ENCODE results near the gene MPRIP.

MPRIP gene

DNA sequence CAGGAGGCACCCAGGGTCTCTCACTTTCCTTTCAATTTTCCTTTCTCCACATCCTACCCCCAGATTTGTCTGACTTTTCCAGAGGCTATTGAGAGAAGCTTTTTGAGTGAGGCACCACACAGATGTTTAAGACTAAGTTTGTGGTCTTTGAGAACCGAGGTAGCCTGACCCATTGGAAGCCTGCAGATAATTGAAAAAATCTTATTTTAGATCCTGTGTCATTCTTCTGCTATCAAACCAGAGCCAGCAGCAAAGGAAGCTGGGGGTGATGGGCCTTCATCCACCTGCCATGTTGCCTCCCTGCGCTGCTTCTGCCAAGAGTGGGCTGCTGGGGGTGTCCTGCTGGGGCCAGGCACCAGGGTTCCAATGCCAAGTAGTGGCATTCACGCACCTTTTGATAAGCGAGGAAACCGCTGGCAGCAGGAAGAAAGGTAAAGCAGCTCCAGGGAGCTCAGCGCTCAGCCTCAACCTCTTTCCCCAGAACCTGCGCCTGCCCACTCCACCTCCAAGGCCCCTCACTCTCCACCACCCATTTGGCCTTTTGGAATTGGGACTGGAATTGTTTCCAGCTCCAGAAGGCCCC is 55.6 kb downstream of the MPRIP start:
- WGBS: 92% methylated on average over 7 of the region's 7 CpGs
- Histone ChIP-seq H3K4me3 (ENCODE audit: low read length) (no peak overlapping the region), H3K4me1 (ENCODE audit: insufficient read depth, low read length) (peaks cover 46% of the 10 kb centered on the region), H3K9me3 (ENCODE audit: insufficient read depth, low read depth, low read length) (no peaks in the 10 kb centered on the region), H3K27ac (ENCODE audit: low read depth, low read length) (no peak overlapping the region), H3K9ac (ENCODE audit: low read depth, low read length) (no peak overlapping the region; the same call in 1 of the 2 replicates), H3K27me3 (ENCODE audit: insufficient read depth, low read length) (no peaks in the 10 kb centered on the region), H3K36me3 (ENCODE audit: insufficient read depth, low read length) (no peaks in the 10 kb centered on the region)

DNA sequence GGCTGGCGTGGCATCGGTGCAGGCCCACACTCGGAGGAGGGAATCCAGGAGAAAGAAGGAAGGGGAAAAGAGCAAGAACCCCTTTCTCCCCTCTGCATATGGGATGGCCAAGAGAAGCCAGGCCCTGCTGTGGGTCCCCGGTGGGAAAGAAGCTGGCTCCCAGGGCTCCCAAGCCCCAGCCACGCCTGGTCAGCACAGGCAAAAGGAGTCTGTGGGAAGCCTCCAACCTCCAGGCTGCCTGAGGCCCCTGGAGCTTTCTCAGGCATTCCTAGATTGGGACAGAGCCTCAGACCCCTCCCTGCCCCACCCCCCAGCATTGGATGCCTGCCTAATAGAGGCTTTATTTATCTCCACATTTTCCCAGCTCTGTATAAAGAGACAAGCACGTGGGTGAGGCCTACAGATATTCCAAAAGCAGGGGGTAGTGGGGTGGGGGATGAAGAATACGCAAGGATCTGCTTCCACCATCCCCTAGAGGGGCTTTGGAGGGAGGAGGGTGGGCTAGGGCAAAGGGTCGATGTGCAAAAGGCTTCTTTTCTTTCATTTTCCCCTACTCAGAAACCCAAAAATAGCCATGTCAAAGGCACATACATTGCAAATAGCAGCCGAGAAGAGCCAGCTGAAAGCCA is 56.4 kb downstream of the MPRIP start:
- H3K4me3 ChIP-seq (ENCODE audit: low read length): no peak overlapping the region
- 81% methylated on average over 9 of the region's 9 CpGs for WGBS
- no peak overlapping the region for H3K27ac ChIP-seq (ENCODE audit: low read depth, low read length)
- H3K4me1 ChIP-seq (ENCODE audit: insufficient read depth, low read length): peaks cover 44% of the 10 kb centered on the region
- H3K9me3 ChIP-seq (ENCODE audit: insufficient read depth, low read depth, low read length): no peaks in the 10 kb centered on the region
- no peaks in the 10 kb centered on the region for H3K27me3 ChIP-seq (ENCODE audit: insufficient read depth, low read length)
- no peaks in the 10 kb centered on the region for H3K36me3 ChIP-seq (ENCODE audit: insufficient read depth, low read length)
- H3K9ac ChIP-seq (ENCODE audit: low read depth, low read length): no peak overlapping the region; the same call in 1 of the 2 replicates

DNA sequence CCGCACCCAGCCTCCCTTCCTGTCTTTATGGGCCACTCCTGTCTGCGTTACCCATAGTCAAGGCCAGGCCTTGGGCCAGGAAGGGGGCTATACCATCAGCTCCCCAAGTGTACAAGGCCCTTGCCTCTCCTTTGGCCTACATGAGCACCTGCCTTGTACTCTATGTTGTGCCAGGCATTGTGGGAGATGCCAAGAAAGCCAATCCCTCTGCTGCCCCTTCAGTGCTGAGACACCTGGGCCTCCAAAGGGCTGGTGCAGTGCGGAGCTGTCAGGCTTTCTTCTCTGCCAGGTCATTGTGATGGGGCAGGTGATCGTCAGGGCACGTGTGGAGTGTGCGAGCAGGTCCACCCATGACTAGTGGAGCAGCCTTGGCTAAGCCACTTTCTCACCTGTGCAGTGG is 59.9 kb downstream of the MPRIP start:
- Histone ChIP-seq H3K4me3 (ENCODE audit: low read length) (no peak overlapping the region), H3K4me1 (ENCODE audit: insufficient read depth, low read length) (peaks cover 12% of the 10 kb centered on the region), H3K27me3 (ENCODE audit: insufficient read depth, low read length) (no peaks in the 10 kb centered on the region), H3K9me3 (ENCODE audit: insufficient read depth, low read depth, low read length) (no peaks in the 10 kb centered on the region), H3K9ac (ENCODE audit: low read depth, low read length) (no peak overlapping the region), H3K36me3 (ENCODE audit: insufficient read depth, low read length) (no peaks in the 10 kb centered on the region; the same call in 1 of the 2 replicates), H3K27ac (ENCODE audit: low read depth, low read length) (no peak overlapping the region)
- WGBS: 93% methylated on average over 6 of the region's 6 CpGs

DNA sequence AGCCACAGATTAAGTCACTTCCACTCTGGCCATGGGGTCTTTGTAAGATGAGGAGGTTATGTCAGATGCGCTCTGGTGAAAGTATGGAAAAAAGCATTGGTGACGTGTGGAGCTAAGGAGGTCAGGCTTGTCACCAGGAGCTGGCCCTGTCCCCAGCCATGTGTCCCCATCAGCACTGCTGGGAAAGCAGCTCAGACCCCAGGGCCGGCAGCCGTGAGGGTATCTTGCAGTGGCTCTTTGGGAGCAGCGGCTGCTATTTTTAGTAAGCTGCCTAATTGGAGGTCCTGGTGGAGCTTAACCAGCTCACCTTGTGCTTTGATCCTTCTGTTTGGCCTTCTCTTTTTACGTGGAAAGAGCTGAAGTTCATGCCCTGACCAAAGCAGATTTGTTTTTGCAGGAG is 60.9 kb downstream of the MPRIP start:
- Histone ChIP-seq H3K4me3 (ENCODE audit: low read length) (no peak overlapping the region), H3K36me3 (ENCODE audit: insufficient read depth, low read length) (no peaks in the 10 kb centered on the region; the same call in 1 of the 2 replicates), H3K27me3 (ENCODE audit: insufficient read depth, low read length) (no peaks in the 10 kb centered on the region), H3K9me3 (ENCODE audit: insufficient read depth, low read depth, low read length) (no peaks in the 10 kb centered on the region), H3K4me1 (ENCODE audit: insufficient read depth, low read length) (peaks cover 12% of the 10 kb centered on the region), H3K9ac (ENCODE audit: low read depth, low read length) (no peak overlapping the region), H3K27ac (ENCODE audit: low read depth, low read length) (no peak overlapping the region)
- 88% methylated on average over 6 of the region's 6 CpGs for WGBS

DNA sequence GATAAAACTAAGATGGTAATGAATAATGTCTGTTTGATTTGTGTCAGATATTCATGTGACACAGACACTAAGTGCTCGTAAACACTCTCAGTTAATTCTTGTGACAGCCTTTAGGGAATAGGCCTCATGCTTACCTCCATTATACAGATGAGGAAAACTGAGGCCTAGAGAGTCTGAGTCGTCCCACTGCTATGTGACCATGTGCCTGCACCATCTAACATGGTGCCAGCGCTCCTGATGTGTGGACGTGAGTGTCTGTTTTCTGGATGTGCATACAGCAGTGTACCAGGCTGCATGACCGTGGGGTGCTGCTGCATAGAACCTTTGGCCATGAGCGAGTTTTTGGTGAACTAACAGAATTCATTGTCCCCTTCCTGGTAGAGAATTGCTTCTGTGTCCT is 61.8 kb downstream of the MPRIP start:
- peaks cover 12% of the 10 kb centered on the region for H3K4me1 ChIP-seq (ENCODE audit: insufficient read depth, low read length)
- no peaks in the 10 kb centered on the region for H3K9me3 ChIP-seq (ENCODE audit: insufficient read depth, low read depth, low read length)
- WGBS: 94% methylated on average over 6 of the region's 6 CpGs
- H3K27ac ChIP-seq (ENCODE audit: low read depth, low read length): no peak overlapping the region
- H3K9ac ChIP-seq (ENCODE audit: low read depth, low read length): no peak overlapping the region
- no peaks in the 10 kb centered on the region for H3K27me3 ChIP-seq (ENCODE audit: insufficient read depth, low read length)
- no peak overlapping the region for H3K4me3 ChIP-seq (ENCODE audit: low read length)
- H3K36me3 ChIP-seq (ENCODE audit: insufficient read depth, low read length): no peaks in the 10 kb centered on the region; the same call in 1 of the 2 replicates

DNA sequence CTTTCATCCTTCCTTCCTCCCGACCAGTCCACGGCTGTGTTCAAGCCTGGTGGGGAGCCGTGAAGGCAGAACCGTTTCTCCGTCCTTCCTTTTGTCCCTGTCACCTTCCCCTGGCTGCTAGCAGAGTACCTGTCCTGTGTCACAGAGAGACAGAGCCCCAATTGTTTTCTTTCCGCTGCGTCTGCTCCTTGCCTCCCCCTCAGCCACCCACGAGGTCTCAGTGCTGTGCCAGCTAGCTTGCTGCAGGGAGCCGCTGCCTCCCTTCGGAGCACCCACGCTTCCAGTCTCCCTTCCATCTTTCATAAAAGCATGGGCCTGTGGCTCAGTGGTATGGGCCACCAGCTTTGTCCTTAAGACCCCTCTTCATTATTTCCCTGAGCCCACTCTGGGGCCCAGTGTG is 62.2 kb downstream of the MPRIP start:
- 93% methylated on average over 11 of the region's 11 CpGs for WGBS
- Histone ChIP-seq H3K9ac (ENCODE audit: low read depth, low read length) (no peak overlapping the region), H3K9me3 (ENCODE audit: insufficient read depth, low read depth, low read length) (no peaks in the 10 kb centered on the region), H3K4me3 (ENCODE audit: low read length) (no peak overlapping the region), H3K27ac (ENCODE audit: low read depth, low read length) (no peak overlapping the region), H3K4me1 (ENCODE audit: insufficient read depth, low read length) (peaks cover 11% of the 10 kb centered on the region), H3K27me3 (ENCODE audit: insufficient read depth, low read length) (no peaks in the 10 kb centered on the region), H3K36me3 (ENCODE audit: insufficient read depth, low read length) (no peaks in the 10 kb centered on the region; the same call in 1 of the 2 replicates)

DNA sequence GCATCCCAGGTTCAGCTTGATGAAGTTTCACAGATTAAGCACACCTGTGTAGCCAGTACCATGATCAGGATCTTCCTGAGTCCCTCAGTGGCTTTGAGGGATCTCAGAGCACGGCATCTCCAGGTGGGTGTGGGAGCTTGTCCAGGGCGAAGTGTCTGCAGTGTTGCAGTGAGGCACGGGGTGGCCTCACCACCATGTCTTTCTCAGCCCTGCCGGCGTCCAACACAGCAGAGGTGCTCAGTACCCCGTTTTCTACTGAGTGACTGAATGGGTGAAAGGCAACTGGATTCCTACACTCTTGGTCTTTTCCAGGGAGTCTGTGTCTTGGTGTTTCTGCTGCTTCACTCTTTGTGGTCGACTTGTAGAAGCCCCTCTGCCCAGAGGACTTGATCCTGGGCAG is 63.7 kb downstream of the MPRIP start:
- Histone ChIP-seq H3K4me1 (ENCODE audit: insufficient read depth, low read length) (peaks cover 11% of the 10 kb centered on the region), H3K27me3 (ENCODE audit: insufficient read depth, low read length) (no peaks in the 10 kb centered on the region), H3K4me3 (ENCODE audit: low read length) (no peak overlapping the region), H3K9ac (ENCODE audit: low read depth, low read length) (no peak overlapping the region), H3K9me3 (ENCODE audit: insufficient read depth, low read depth, low read length) (no peaks in the 10 kb centered on the region), H3K27ac (ENCODE audit: low read depth, low read length) (no peak overlapping the region), H3K36me3 (ENCODE audit: insufficient read depth, low read length) (no peaks in the 10 kb centered on the region; the same call in 1 of the 2 replicates)
- 96% methylated on average over 7 of the region's 7 CpGs for WGBS

DNA sequence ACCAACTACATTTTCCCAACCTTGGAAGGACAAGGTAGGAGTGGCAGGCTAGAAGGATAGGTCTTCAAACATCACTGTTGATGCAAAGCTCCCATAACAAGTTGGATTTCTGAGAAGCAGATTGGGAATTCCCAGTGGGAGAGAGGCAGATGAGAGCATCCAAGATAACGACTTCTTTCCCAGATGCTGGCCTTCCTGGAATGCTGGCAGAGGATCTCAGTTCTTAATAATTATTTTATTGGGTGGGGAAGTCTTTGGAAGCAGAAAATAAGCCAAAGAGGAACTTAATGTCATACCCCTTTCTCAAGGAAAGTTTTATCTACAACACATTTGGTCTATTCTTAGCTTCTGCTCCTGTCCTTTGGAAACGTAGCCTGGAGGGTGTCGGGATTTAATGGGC is 64.5 kb downstream of the MPRIP start:
- peaks cover 11% of the 10 kb centered on the region for H3K4me1 ChIP-seq (ENCODE audit: insufficient read depth, low read length)
- WGBS: 98% methylated on average over 3 of the region's 3 CpGs
- no peak overlapping the region for H3K27ac ChIP-seq (ENCODE audit: low read depth, low read length)
- H3K9me3 ChIP-seq (ENCODE audit: insufficient read depth, low read depth, low read length): no peaks in the 10 kb centered on the region
- no peak overlapping the region for H3K9ac ChIP-seq (ENCODE audit: low read depth, low read length)
- H3K36me3 ChIP-seq (ENCODE audit: insufficient read depth, low read length): no peaks in the 10 kb centered on the region; the same call in 1 of the 2 replicates
- H3K4me3 ChIP-seq (ENCODE audit: low read length): no peak overlapping the region
- H3K27me3 ChIP-seq (ENCODE audit: insufficient read depth, low read length): no peaks in the 10 kb centered on the region

DNA sequence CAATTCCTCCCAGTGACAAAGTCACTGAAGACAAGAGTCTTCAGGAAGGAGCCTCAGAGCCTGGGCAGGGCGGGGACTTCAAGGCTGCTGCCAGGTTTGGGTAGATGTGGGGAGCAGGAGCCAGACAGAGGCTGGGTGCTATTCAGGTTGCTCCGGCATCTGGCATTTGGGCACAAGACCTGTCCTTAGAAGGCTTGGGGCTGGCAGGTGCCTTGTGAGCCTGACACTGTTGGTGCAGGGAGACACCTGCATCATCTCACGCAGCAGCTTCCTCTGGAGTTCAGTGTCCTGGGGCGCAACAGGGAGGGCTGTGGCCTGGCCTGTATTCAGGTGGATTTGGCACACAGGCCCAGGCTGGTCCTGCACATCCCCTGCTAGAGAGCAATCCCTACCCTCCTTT is 65.0 kb downstream of the MPRIP start:
- no peaks in the 10 kb centered on the region for H3K9me3 ChIP-seq (ENCODE audit: insufficient read depth, low read depth, low read length)
- 94% methylated on average over 4 of the region's 4 CpGs for WGBS
- H3K9ac ChIP-seq (ENCODE audit: low read depth, low read length): no peak overlapping the region
- H3K36me3 ChIP-seq (ENCODE audit: insufficient read depth, low read length): no peaks in the 10 kb centered on the region; the same call in 1 of the 2 replicates
- peaks cover 11% of the 10 kb centered on the region for H3K4me1 ChIP-seq (ENCODE audit: insufficient read depth, low read length)
- H3K27ac ChIP-seq (ENCODE audit: low read depth, low read length): no peak overlapping the region
- H3K4me3 ChIP-seq (ENCODE audit: low read length): no peak overlapping the region
- no peaks in the 10 kb centered on the region for H3K27me3 ChIP-seq (ENCODE audit: insufficient read depth, low read length)

DNA sequence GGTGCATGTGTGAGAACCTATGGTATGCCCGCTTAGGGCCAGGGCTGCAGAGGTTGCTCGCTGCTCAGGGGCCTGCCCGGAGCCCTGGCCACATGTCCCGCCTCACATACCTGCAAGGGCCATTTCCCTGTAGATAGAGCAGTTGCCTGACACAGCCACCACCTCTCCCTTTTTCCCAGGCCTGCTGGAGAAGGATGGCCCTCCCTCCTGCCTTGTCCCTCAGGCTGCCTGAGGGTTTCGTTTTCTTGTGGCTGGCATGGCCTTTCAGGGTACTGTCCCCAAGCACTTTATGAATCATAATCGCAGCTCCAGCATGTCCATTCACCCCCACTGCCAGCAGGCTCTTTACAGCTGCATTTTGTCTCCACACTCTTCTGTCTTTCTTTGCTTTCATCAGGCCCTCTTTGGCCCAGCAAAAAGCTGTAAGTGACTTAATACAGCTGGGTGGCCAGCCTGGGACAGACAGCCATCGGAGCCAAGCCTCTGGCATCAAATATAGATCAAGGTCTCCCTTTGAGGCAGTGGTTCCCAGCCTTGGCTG is 65.7 kb downstream of the MPRIP start:
- no peak overlapping the region for H3K4me3 ChIP-seq (ENCODE audit: low read length)
- no peaks in the 10 kb centered on the region for H3K9me3 ChIP-seq (ENCODE audit: insufficient read depth, low read depth, low read length)
- no peak overlapping the region for H3K27ac ChIP-seq (ENCODE audit: low read depth, low read length)
- no peak overlapping the region for H3K9ac ChIP-seq (ENCODE audit: low read depth, low read length)
- WGBS: 95% methylated on average over 7 of the region's 7 CpGs
- no peaks in the 10 kb centered on the region; the same call in 1 of the 2 replicates for H3K36me3 ChIP-seq (ENCODE audit: insufficient read depth, low read length)
- peaks cover 11% of the 10 kb centered on the region for H3K4me1 ChIP-seq (ENCODE audit: insufficient read depth, low read length)
- H3K27me3 ChIP-seq (ENCODE audit: insufficient read depth, low read length): no peaks in the 10 kb centered on the region

DNA sequence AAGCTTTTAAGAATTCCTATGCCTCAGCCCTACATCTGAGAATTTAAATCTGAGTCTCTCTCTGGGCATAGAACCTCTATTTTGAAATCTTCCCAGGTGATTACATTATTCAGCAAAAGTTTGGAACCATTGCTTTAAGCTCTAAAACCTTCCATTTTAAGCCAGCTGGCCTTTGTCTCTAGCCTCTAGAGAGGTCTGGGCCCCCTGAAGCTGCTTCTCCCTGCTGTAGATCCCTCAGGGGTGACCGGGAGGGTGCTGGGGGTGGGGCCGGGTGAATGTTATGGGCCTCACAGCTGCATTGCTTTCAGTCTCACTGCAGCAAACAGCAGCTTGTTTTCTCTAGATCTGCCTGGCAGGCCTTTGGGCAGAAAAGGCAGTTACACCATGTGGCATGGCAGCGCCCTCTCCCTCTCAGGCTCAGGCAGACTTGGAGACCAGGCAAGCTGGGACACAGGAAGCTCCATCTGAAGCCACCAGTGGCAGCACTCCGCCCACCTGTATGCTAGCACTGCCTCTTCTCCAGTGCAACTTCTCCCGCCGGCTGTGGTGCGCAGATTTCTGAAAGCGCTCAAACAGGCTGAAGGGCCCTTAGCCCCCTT is 66.3 kb downstream of the MPRIP start:
- H3K27me3 ChIP-seq (ENCODE audit: insufficient read depth, low read length): no peaks in the 10 kb centered on the region
- no peaks in the 10 kb centered on the region for H3K9me3 ChIP-seq (ENCODE audit: insufficient read depth, low read depth, low read length)
- H3K27ac ChIP-seq (ENCODE audit: low read depth, low read length): no peak overlapping the region
- H3K4me1 ChIP-seq (ENCODE audit: insufficient read depth, low read length): peaks cover 11% of the 10 kb centered on the region
- no peaks in the 10 kb centered on the region; the same call in 1 of the 2 replicates for H3K36me3 ChIP-seq (ENCODE audit: insufficient read depth, low read length)
- no peak overlapping the region for H3K9ac ChIP-seq (ENCODE audit: low read depth, low read length)
- H3K4me3 ChIP-seq (ENCODE audit: low read length): no peak overlapping the region
- 85% methylated on average over 8 of the region's 8 CpGs for WGBS

Data from HUES64 (cell line).